GM12875 (cell line): ENCODE measurements around the gene ABHD16B.

Experiments
- H3K4me3 ChIP-seq: one replicate; pipeline ENCODE4 v1.5.1; 2011; ENCODE audit warnings: low read depth, low read length, control low read depth
- CTCF ChIP-seq: IDR thresholded peaks from 2 replicates; pipeline ENCODE4 v1.5.1; 2011; ENCODE audit warnings: low read depth, mild to moderate bottlenecking, control low read depth, inconsistent platforms, low read length, moderate library complexity, borderline replicate concordance; ENCODE audit not compliant: insufficient read depth

The ABHD16B gene

GRCh38 chr20:63884506-63885263 is 23.4 kb downstream of the ABHD16B start:
- no peak overlapping the region for H3K4me3 ChIP-seq

GRCh38 chr20:63885264-63886053 is 24.2 kb downstream of the ABHD16B start:
- H3K4me3 ChIP-seq = no peak overlapping the region
- no peak for TF ChIP-seq CTCF

More at GRCh38 chr20:63884506-63885263, 23.4 kb downstream of the ABHD16B start:
- no peak for TF ChIP-seq CTCF

GRCh38 chr20:63886054-63886419 is 24.7 kb downstream of the ABHD16B start:
- TF ChIP-seq CTCF = no peak
- no peak overlapping the region for H3K4me3 ChIP-seq

DNA sequence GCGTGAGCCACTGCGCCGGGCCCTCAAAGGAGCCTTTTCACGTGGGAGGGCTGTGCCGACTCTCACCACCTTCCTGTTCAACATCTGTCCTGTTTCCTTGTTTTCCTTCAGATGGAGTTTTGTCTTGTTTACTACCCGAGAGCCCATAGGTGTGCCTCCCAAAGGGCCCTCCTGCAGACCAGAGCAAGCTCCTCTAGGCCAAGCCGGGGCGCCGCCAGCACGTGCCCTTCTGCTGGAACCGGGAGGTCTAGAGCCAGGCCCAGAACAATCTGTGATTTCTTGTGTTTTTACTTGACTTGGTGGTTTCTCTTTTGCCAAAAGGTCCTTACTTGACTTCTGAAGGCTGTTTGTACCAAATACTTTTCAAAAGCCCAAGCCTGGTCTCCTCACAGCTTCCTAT is 25.6 kb downstream of the ABHD16B start:
- no peak overlapping the region for H3K4me3 ChIP-seq
- TF ChIP-seq CTCF = no peak

- TF ChIP-seq CTCF = no peak
- H3K4me3 ChIP-seq = no peak overlapping the region
These were observed 28.2 kb downstream of the ABHD16B start for GRCh38 chr20:63889241-63890200.

GRCh38 chr20:63890201-63890576 is 28.9 kb downstream of the ABHD16B start:
- H3K4me3 ChIP-seq = no peak overlapping the region
- TF ChIP-seq CTCF = no peak
